HCT116 (cell line): ENCODE data around the gene ST7.

Experiments used
- CEBPB ChIP-seq: IDR thresholded peaks from 2 replicates; pipeline ENCODE4 v1.6.1; 2012; ENCODE audit warnings: low read depth
- CTCF ChIP-seq, 3 experiments: fragments of 200-600 bp in 1 of 3; sonication (generic) in 1 of 3; IDR thresholded peaks in 2 of 3; conservative IDR thresholded peaks in 1 of 3; 2 replicates each; pipeline ENCODE4 v1.5.1; 2012 to 2017; ENCODE audit warnings: low read depth in 2 of 3, low read length in 2 of 3, antibody characterized with exemption in 1 of 3, borderline replicate concordance in 1 of 3, control low read depth in 1 of 3, mild to moderate bottlenecking in 1 of 3, mixed read lengths in 1 of 3, mixed run types in 1 of 3, moderate library complexity in 1 of 3; ENCODE audit not compliant: insufficient read depth in 1 of 3
- EGR1 ChIP-seq: IDR thresholded peaks from 2 replicates; pipeline ENCODE4 v1.6.1; 2012; ENCODE audit warnings: low read depth
- EZH2phosphoT487 ChIP-seq: fragments of 200-600 bp; IDR thresholded peaks from 2 replicates; pipeline ENCODE4 v1.6.1; 2018; ENCODE audit warnings: antibody characterized with exemption, borderline replicate concordance
- MAX ChIP-seq: IDR thresholded peaks from 2 replicates; pipeline ENCODE4 v1.6.1; 2012
- POLR2A ChIP-seq: IDR thresholded peaks from 2 replicates; pipeline ENCODE4 v1.7.0; 2011; ENCODE audit warnings: borderline replicate concordance; ENCODE audit not compliant: insufficient read depth, insufficient read length; ENCODE audit errors: extremely low read depth
- RAD21 ChIP-seq: IDR thresholded peaks from 2 replicates; pipeline ENCODE4 v1.6.1; 2012; ENCODE audit warnings: low read depth, mild to moderate bottlenecking
- TCF7L2 ChIP-seq: IDR thresholded peaks from 2 replicates; pipeline ENCODE4 v1.7.0; 2011; ENCODE audit warnings: borderline replicate concordance, inconsistent platforms; ENCODE audit not compliant: insufficient read depth, insufficient read length; ENCODE audit errors: extremely low read depth

DNA sequence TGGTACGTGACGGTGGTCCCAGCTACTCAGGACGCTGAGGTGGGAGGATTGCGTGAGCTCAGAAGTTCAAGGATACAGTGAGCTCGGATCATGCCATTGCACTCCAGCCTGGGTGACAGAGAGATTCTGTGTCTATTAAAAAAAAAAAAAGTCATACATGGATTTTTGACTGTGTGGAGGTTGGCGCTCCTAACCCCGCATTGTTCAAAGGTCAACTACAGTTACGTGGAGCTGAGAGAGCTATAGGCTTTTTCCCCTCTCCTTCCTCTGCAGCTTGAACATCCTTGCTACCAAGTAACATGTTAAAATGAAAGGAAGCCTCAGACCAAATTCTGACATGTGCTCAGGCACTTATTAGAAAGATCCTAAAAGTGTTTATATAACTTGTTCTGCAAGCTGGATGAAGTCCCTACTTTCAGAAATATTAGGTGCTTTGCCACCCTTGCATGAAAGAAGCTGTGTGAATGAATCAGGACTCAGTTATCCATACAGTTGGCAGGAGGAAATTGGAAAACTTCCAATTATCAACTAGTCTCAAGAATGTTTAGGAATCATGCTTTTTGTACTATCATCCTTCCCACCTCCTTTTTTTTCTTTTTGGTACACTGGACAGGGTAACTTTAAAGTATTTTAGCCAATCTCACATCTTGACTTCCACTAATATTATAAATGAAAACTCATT, 12.5 kb upstream of the ST7 start:
- TF ChIP-seq RAD21 (no peak), POLR2A (no peak), CTCF (IDR thresholded peaks at IDR 0.05 in 2 of 3, conservative IDR thresholded peaks at IDR 0.05 in 1 of 3; ENCODE audit: borderline replicate concordance in 1 of 3, insufficient read depth in 1 of 3, low read depth in 2 of 3, low read length in 2 of 3) (no peak), EZH2phosphoT487 (no peak), MAX (no peak), EGR1 (no peak), TCF7L2 (no peak), CEBPB (no peak)
